OCI-LY3 (cell line): ENCODE measurements around the gene NDUFAF7.

Experiments
- H2AFZ ChIP-seq: fragments of 200-600, 300-600 bp; shearing (Covaris generic); 2 replicates; pipeline ENCODE4 v1.6.0; 2014; ENCODE audit warnings: antibody characterized with exemption, low read depth, low read length
- H3K27ac ChIP-seq: fragments of 200-600, 300-600 bp; sonication (generic); 2 replicates; pipeline ENCODE4 v1.5.1; 2014; ENCODE audit warnings: mild to moderate bottlenecking, low read length, moderate library complexity, mixed read lengths
- H3K27me3 ChIP-seq: fragments of 200-600, 300-600 bp; sonication (generic); 2 replicates; pipeline ENCODE4 v1.6.1; 2014; ENCODE audit warnings: low read depth, low read length, mixed read lengths
- H3K36me3 ChIP-seq: fragments of 200-600, 300-600 bp; sonication (generic); replicated peaks from 2 replicates; pipeline ENCODE3; 2014; ENCODE audit warnings: low read depth, low read length, mixed read lengths
- H3K4me1 ChIP-seq: fragments of 300-600, 200-600 bp; sonication (generic); 2 replicates; pipeline ENCODE4 v1.6.1; 2014; ENCODE audit warnings: low read length, mixed read lengths
- H3K4me2 ChIP-seq: fragments of 200-600, 300-600 bp; sonication (generic); 2 replicates; pipeline ENCODE4 v1.6.1; 2014; ENCODE audit warnings: low read length, mixed read lengths
- H3K4me3 ChIP-seq: fragments of 300-600, 200-600 bp; sonication (generic); 2 replicates; pipeline ENCODE4 v1.5.1; 2014; ENCODE audit warnings: antibody characterized with exemption, mild to moderate bottlenecking, low read length, moderate library complexity
- H3K79me2 ChIP-seq: fragments of 300-600, 200-600 bp; shearing (Covaris generic); 2 replicates; pipeline ENCODE4 v1.6.1; 2014; ENCODE audit warnings: mild to moderate bottlenecking, low read length, mixed read lengths
- H3K9ac ChIP-seq: fragments of 300-600, 200-600 bp; shearing (Covaris generic); 2 replicates; pipeline ENCODE4 v1.6.0; 2014; ENCODE audit warnings: mild to moderate bottlenecking, low read length, moderate library complexity
- H3K9me3 ChIP-seq: fragments of 200-600, 300-600 bp; shearing (Covaris generic); 2 replicates; pipeline ENCODE4 v1.6.1; 2014; ENCODE audit warnings: low read length, mixed read lengths; ENCODE audit not compliant: insufficient read depth
- H4K20me1 ChIP-seq: fragments of 200-600, 300-600 bp; sonication (generic); 2 replicates; pipeline ENCODE4 v1.6.1; 2016; ENCODE audit warnings: low read length, mixed read lengths; ENCODE audit not compliant: insufficient read depth
- EZH2phosphoT487 ChIP-seq: fragments of 200-600 bp; shearing (Covaris generic); IDR thresholded peaks from 2 replicates; pipeline ENCODE4 v1.6.1; 2018; ENCODE audit warnings: antibody characterized with exemption, mixed run types, low read depth
- TF ChIP-seq, protein P1 (sequence below): fragments of 200-600, 300-600 bp; sonication (generic); IDR thresholded peaks from 2 replicates; pipeline ENCODE4 v1.5.1; 2014; ENCODE audit warnings: antibody characterized with exemption, low read length, low read depth

The NDUFAF7 gene

DNA sequence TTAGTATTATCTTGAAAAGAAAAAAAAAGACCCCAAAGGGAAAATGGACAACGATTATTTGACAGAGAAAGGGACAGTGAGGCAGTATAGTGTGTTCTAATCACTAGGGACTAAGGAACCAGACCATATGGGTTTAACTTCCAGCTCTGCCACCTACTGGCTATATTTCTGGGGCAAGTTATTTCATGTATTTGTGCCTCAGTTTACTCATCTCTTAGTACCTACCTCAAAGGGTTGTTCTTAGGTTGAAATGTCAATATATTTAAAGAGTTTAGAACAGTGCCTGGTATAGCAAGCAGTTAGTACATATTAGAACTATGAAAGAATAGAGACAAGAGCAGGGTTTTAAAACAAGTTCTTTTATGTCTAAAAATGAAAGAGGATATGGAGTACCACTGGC lies 50.5 kb downstream of the NDUFAF7 start:
- Histone ChIP-seq H3K27ac (no peak overlapping the region), H2AFZ (no peak overlapping the region), H3K36me3 (peaks cover 33% of the 10 kb centered on the region), H3K9me3 (no peaks in the 10 kb centered on the region), H3K9ac (no peak overlapping the region), H3K4me1 (peaks cover 18% of the 10 kb centered on the region), H3K4me2 (no peak overlapping the region), H3K4me3 (no peak overlapping the region), H4K20me1 (no peaks in the 10 kb centered on the region), H3K27me3 (no peaks in the 10 kb centered on the region), H3K79me2 (no peaks in the 10 kb centered on the region)
- TF ChIP-seq, protein P1, sequence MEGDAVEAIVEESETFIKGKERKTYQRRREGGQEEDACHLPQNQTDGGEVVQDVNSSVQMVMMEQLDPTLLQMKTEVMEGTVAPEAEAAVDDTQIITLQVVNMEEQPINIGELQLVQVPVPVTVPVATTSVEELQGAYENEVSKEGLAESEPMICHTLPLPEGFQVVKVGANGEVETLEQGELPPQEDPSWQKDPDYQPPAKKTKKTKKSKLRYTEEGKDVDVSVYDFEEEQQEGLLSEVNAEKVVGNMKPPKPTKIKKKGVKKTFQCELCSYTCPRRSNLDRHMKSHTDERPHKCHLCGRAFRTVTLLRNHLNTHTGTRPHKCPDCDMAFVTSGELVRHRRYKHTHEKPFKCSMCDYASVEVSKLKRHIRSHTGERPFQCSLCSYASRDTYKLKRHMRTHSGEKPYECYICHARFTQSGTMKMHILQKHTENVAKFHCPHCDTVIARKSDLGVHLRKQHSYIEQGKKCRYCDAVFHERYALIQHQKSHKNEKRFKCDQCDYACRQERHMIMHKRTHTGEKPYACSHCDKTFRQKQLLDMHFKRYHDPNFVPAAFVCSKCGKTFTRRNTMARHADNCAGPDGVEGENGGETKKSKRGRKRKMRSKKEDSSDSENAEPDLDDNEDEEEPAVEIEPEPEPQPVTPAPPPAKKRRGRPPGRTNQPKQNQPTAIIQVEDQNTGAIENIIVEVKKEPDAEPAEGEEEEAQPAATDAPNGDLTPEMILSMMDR, result peak; percentile 55
- no peak for TF ChIP-seq EZH2phosphoT487

DNA sequence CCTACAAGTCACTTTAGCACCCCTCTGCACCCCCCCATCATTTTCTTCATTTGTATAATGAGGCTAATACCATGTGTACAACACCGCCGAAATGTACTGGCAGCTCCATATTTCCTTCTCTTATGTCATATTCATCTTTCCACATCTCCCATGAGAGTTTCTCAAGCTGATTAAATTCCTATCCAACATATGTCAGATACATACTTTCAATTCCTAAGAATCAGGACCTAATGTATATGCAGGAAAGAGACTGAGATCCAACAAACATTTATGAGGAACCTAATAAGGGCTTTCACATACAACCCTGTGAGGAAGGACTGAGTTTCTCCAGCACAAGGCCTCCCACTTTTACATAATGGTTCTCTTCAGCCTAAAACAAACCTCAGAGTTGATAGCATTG lies 51.3 kb downstream of the NDUFAF7 start:
- Histone ChIP-seq H3K9me3 (no peaks in the 10 kb centered on the region), H3K9ac (no peak overlapping the region), H3K27ac (no peak overlapping the region), H3K79me2 (no peaks in the 10 kb centered on the region), H3K4me2 (no peak overlapping the region), H3K36me3 (peaks cover 31% of the 10 kb centered on the region), H2AFZ (no peak overlapping the region), H4K20me1 (no peaks in the 10 kb centered on the region), H3K27me3 (no peaks in the 10 kb centered on the region), H3K4me1 (peaks cover 18% of the 10 kb centered on the region), H3K4me3 (no peak overlapping the region)
- TF ChIP-seq, protein P1, result no peak
- no peak for TF ChIP-seq EZH2phosphoT487

DNA sequence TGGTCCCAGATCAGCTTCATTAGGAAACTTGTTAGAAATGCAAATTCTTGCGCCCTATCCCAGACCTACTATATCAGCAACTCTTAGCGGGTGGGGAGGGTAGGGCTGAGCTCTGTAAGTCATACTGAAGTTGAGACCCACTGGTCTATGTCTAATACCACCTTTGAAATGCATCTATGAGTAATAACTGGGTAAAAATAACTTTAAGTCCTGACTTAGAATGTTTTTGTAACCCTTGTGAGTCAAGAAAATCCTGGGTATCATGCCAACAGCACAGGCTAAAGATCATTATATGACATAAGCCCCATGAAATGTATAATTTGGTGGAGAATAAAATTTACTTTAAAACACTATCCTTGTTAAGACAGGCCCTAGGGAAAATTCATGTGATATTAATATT lies 51.7 kb downstream of the NDUFAF7 start:
- H3K4me2 ChIP-seq, result no peak overlapping the region
- H3K4me1 ChIP-seq, result peaks cover 18% of the 10 kb centered on the region
- H3K9me3 ChIP-seq, result no peaks in the 10 kb centered on the region
- no peak overlapping the region for H2AFZ ChIP-seq
- H3K27me3 ChIP-seq, result no peaks in the 10 kb centered on the region
- H3K4me3 ChIP-seq, result no peak overlapping the region
- TF ChIP-seq, protein P1, result no peak
- TF ChIP-seq EZH2phosphoT487, result no peak
- H3K79me2 ChIP-seq, result no peaks in the 10 kb centered on the region
- no peak overlapping the region for H3K27ac ChIP-seq
- H4K20me1 ChIP-seq, result no peaks in the 10 kb centered on the region
- H3K36me3 ChIP-seq, result peaks cover 33% of the 10 kb centered on the region
- H3K9ac ChIP-seq, result no peak overlapping the region

DNA sequence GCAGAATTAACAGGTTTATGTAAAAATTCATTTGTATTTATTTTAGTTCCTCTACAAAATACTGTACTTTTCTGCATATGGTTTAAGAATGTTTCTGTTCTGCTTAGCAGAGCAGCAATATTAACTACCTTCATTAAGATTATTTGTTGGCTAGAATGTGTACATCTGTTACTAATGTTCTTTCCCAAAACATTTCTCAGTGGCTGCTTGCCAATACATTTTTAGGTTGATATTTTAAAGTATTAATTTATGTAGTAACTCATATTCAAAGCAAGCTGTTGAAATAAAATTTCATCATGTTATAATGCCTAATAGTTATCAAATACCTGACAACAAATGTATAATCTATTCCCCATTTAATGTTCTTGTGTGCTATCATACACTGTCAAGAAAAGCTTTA lies 52.9 kb downstream of the NDUFAF7 start:
- H2AFZ ChIP-seq, result no peak overlapping the region
- no peak overlapping the region for H3K4me3 ChIP-seq
- TF ChIP-seq, protein P1, result no peak
- TF ChIP-seq EZH2phosphoT487, result no peak
- no peak overlapping the region for H3K9ac ChIP-seq
- no peak overlapping the region for H3K4me2 ChIP-seq
- H3K4me1 ChIP-seq, result peaks cover 18% of the 10 kb centered on the region
- no peaks in the 10 kb centered on the region for H3K79me2 ChIP-seq
- no peaks in the 10 kb centered on the region for H4K20me1 ChIP-seq
- peaks cover 36% of the 10 kb centered on the region for H3K36me3 ChIP-seq
- no peak overlapping the region for H3K27ac ChIP-seq
- no peaks in the 10 kb centered on the region for H3K27me3 ChIP-seq
- no peaks in the 10 kb centered on the region for H3K9me3 ChIP-seq
